OCI-LY7 (cell line): ENCODE data around the gene LAMC1. TPM values are rescaled to one million over a fixed set of nuclear protein-coding genes. Genes with fewer than 3 reads are reported as not detected.
"Not testable (repeated sequence)": the region's sequence is repeated elsewhere in the genome, so short reads cannot be mapped to it uniquely, and the experiment has no call there.

Experiments used
- BruUV-seq: library from RNA; stranded (reverse); fragments of 400-500 nt; replicated peaks from 2 replicates; lab custom pipeline; 2021; lab: Mats Ljungman, UMichigan
- CTCF ChIA-PET: fragments of 300-600 bp; sonication (Branson Sonifier 250); formaldehyde crosslinking; loops from one replicate; lab custom pipeline; 2022; ENCODE audit warnings: antibody characterized with exemption; ENCODE audit not compliant: unreplicated experiment; lab: Charles Lee
- POLR2A ChIA-PET: fragments of 300-600 bp; sonication (Branson Sonifier 250); formaldehyde crosslinking; loops from one replicate; lab custom pipeline; 2022; ENCODE audit warnings: antibody characterized with exemption; lab: Charles Lee
- DNase-seq: peaks from one replicate; pipeline ENCODE4 v3.0.0-alpha.2; 2015; ENCODE audit warnings: low spot score
- H2AFZ ChIP-seq: fragments of 200-600 bp; sonication (generic), shearing (Covaris generic); 2 replicates; pipeline ENCODE4 v1.6.1; 2014; ENCODE audit warnings: mild to moderate bottlenecking, antibody characterized with exemption, low read length, moderate library complexity
- H3K27ac ChIP-seq: fragments of 200-600 bp; sonication (generic); 2 replicates; pipeline ENCODE4 v1.5.1; 2014; ENCODE audit warnings: mixed run types, low read depth, mild to moderate bottlenecking, moderate library complexity, low read length, inconsistent platforms; ENCODE audit not compliant: poor library complexity, severe bottlenecking
- H3K36me3 ChIP-seq: fragments of 200-600 bp; sonication (generic); 2 replicates; pipeline ENCODE4 v1.6.1; 2014; ENCODE audit warnings: mild to moderate bottlenecking, antibody characterized with exemption, low read length, moderate library complexity, mixed read lengths; ENCODE audit not compliant: insufficient read depth
- H3K4me1 ChIP-seq: fragments of 200-600 bp; sonication (generic); 2 replicates; pipeline ENCODE4 v1.5.1; 2014; ENCODE audit warnings: mild to moderate bottlenecking, low read length; ENCODE audit not compliant: insufficient read depth, poor library complexity, severe bottlenecking
- H3K4me2 ChIP-seq: fragments of 200-600 bp; sonication (generic); 2 replicates; pipeline ENCODE4 v1.6.1; 2014; ENCODE audit warnings: mild to moderate bottlenecking, low read length
- H3K4me3 ChIP-seq: fragments of 200-600 bp; sonication (generic); 2 replicates; pipeline ENCODE4 v1.5.1; 2014; ENCODE audit warnings: mild to moderate bottlenecking, low read depth, low read length; ENCODE audit not compliant: poor library complexity, severe bottlenecking
- H3K79me2 ChIP-seq: fragments of 200-600 bp; sonication (generic); 2 replicates; pipeline ENCODE4 v1.6.1; 2016; ENCODE audit warnings: low read depth, mild to moderate bottlenecking, low read length, moderate library complexity, mixed read lengths; ENCODE audit not compliant: insufficient read depth
- H3K9me2 ChIP-seq: fragments of 200-600 bp; sonication (generic); 2 replicates; pipeline ENCODE4 v1.6.1; 2016; ENCODE audit warnings: mild to moderate bottlenecking, low read length, mixed read lengths; ENCODE audit not compliant: insufficient read depth
- H3K9me3 ChIP-seq: fragments of 200-600 bp; sonication (generic); 2 replicates; pipeline ENCODE4 v1.6.1; 2014; ENCODE audit warnings: mild to moderate bottlenecking, mixed run types, low read length, mixed read lengths
- H4K20me1 ChIP-seq: fragments of 200-600 bp; sonication (generic); 2 replicates; pipeline ENCODE4 v1.6.1; 2014; ENCODE audit warnings: mild to moderate bottlenecking, antibody characterized with exemption, low read length, moderate library complexity, mixed read lengths; ENCODE audit not compliant: insufficient read depth
- EZH2phosphoT487 ChIP-seq: fragments of 200-600 bp; sonication (generic); IDR thresholded peaks from 2 replicates; pipeline ENCODE4 v1.6.1; 2018; ENCODE audit warnings: low read depth, borderline replicate concordance, mild to moderate bottlenecking, mixed run types, antibody characterized with exemption, low read length, moderate library complexity, mixed read lengths
- intact Hi-C: fragments of 100-400 bp; cut with micrococcal nuclease; formaldehyde crosslinking; loops from one replicate; pipeline ENCODE4 v1.10.0; 2022; ENCODE audit not compliant: unreplicated experiment
- total RNA-seq, 2 experiments: library from RNA; depleted of rRNA in 1 of 2; stranded (reverse); fragments of >200 nt in 1 of 2; shearing (Covaris generic) in 1 of 2; gene quantifications; 2 replicates each; pipeline ENCODE4 v1.2.3, GENCODE V29; 2014 to 2022
- TF ChIP-seq, protein P1 (sequence below): fragments of 200-600 bp; sonication (generic); conservative IDR thresholded peaks from 2 replicates; pipeline ENCODE4 v1.5.1; 2014; ENCODE audit warnings: mild to moderate bottlenecking, antibody characterized with exemption, low read length, moderate library complexity, mixed read lengths

The LAMC1 gene
- total RNA-seq, 2 experiments from 2014 or later, result 24.2 to 42.1 TPM

DNA sequence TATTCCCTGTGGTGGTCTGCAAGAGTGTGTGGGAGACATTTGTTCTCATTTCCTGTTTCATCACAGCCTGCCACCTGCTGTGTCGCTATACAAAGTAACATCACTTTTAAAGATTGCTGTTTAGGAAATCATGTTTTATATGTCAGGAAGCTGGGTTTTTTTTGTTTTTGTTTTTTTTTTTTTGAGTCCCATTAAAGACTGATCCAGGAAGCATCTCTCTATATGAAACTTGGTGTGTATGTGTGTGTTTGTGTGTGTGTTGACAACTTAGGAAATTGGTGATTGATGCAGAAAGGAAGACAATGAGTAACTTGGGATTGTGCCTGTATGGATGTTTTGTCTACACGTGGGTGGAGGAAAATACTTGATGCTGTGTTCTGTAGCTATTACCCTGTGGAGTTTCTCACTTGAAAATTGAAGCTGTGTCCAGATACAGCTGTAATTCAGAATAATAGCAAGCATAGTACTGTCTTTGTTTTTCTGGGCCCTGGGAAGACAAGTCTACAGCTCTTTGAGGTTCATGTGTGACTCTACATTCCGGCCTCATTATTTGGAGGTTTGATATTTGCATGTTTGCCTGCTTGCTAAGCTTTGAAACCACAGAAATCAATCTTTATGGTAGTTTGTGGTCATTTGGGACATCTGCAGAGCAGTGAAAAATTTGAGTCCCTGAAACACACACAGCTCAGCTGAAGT lies 47.9 kb downstream of the LAMC1 start:
- Histone ChIP-seq H4K20me1 (peaks cover 12% of the 10 kb centered on the region; the same call in 1 of the 2 replicates), H3K4me1 (peaks cover 41% of the 10 kb centered on the region), H3K9me3 (no peaks in the 10 kb centered on the region), H3K4me3 (peak overlapping the region; percentile 53), H3K4me2 (peak overlapping the region; percentile 84), H3K27ac (peak overlapping the region; percentile 46), H2AFZ (no peak overlapping the region), H3K36me3 (no peaks in the 10 kb centered on the region; the same call in 1 of the 2 replicates), H3K9me2 (no peaks in the 10 kb centered on the region), H3K79me2 (peaks cover 30% of the 10 kb centered on the region; the same call in 1 of the 2 replicates)
- peak; percentile 75 for DNase-seq
- CTCF ChIA-PET, result interaction anchor here (0.6 to 3.0 kb wide), 4 partner anchors 17 to 143 kb away, joined by 3 to 9 read pairs (median 4); no protein-coding TSS in a partner anchor
- intact Hi-C loops, result loop anchor here (1.0 to 2.0 kb wide), 3 partner anchors 22 to 109 kb away; no protein-coding TSS in a partner anchor
- POLR2A ChIA-PET, result interaction anchor here (0.6 to 2.9 kb wide), 17 partner anchors 8 to 53 kb away, joined by 3 to 17 read pairs (median 4); no protein-coding TSS in a partner anchor
- TF ChIP-seq EZH2phosphoT487, result no peak
- TF ChIP-seq, protein P1, sequence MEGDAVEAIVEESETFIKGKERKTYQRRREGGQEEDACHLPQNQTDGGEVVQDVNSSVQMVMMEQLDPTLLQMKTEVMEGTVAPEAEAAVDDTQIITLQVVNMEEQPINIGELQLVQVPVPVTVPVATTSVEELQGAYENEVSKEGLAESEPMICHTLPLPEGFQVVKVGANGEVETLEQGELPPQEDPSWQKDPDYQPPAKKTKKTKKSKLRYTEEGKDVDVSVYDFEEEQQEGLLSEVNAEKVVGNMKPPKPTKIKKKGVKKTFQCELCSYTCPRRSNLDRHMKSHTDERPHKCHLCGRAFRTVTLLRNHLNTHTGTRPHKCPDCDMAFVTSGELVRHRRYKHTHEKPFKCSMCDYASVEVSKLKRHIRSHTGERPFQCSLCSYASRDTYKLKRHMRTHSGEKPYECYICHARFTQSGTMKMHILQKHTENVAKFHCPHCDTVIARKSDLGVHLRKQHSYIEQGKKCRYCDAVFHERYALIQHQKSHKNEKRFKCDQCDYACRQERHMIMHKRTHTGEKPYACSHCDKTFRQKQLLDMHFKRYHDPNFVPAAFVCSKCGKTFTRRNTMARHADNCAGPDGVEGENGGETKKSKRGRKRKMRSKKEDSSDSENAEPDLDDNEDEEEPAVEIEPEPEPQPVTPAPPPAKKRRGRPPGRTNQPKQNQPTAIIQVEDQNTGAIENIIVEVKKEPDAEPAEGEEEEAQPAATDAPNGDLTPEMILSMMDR, result peak; percentile 38; the same call in 1 of the 2 replicates
- BruUV-seq, result no TSS peak

DNA sequence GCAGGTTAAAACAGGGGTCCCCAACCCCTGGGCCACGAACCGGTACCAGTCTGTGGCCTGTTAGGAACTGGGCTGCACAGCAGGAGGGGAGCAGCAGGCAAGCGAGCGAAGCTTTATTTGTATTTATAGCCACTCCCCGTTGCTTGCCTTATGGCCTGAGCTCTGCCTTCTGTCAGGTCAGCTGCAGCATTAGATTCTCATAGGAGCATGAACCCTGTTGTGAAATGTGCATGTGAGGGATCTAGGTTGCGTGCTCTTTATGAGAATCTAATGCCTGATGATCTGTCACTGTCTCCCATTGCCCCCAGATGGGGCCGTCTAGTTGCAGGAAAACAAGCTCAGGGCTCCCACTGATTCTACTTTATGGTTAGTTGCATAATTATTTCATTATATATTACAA lies 49.4 kb downstream of the LAMC1 start:
- H3K79me2 ChIP-seq, result peaks cover 30% of the 10 kb centered on the region; the same call in 1 of the 2 replicates
- H3K36me3 ChIP-seq, H3K9me3 ChIP-seq, H2AFZ ChIP-seq, DNase-seq, H3K9me2 ChIP-seq, intact Hi-C loops, H3K27ac ChIP-seq, BruUV-seq, H3K4me3 ChIP-seq: not testable (repeated sequence)
- ChIA-PET CTCF (interaction anchor here (1.1 to 3.0 kb wide), 3 partner anchors 13 to 155 kb away, joined by 3 to 9 read pairs (median 3); no protein-coding TSS in a partner anchor), POLR2A (interaction anchor here (0.6 to 2.9 kb wide), 20 partner anchors 10 to 978 kb away, joined by 3 to 17 read pairs (median 3); no protein-coding TSS in a partner anchor)
- peaks cover 41% of the 10 kb centered on the region for H3K4me1 ChIP-seq
- H3K4me2 ChIP-seq, result peak overlapping the region; percentile 84
- H4K20me1 ChIP-seq, result peaks cover 12% of the 10 kb centered on the region; the same call in 1 of the 2 replicates

DNA sequence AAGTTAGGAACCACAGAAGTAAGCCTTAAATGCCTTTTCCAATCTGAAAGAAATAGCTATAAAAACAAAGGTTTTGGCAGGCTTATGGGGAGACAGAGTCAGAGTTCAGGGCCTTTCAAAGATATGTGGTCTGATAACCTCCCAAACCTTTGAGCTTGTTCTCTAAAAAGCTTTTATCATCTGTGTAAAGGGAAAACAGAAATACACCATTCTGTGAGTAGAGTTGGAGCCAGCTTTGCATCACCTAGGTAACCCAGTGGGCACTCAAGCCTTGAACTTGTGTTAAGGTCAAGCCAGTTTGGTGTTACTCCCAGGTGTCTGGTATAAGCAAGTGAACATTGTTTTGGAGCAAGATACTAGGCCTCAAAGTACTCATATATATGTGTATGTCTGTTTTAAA lies 50.1 kb downstream of the LAMC1 start:
- no peaks in the 10 kb centered on the region for H3K9me3 ChIP-seq
- ChIA-PET CTCF (interaction anchor here (0.6 kb wide), 1 partner anchor 111 kb away, joined by 3 read pairs; no protein-coding TSS in a partner anchor), POLR2A (interaction anchor here (0.6 to 2.9 kb wide), 14 partner anchors 11 to 885 kb away, joined by 3 to 17 read pairs (median 4); no protein-coding TSS in a partner anchor)
- TF ChIP-seq EZH2phosphoT487, result no peak
- TF ChIP-seq, protein P1, result no peak
- H3K27ac ChIP-seq, result no peak overlapping the region
- H3K4me2 ChIP-seq, result no peak overlapping the region; the same call in 1 of the 2 replicates
- peaks cover 12% of the 10 kb centered on the region; the same call in 1 of the 2 replicates for H4K20me1 ChIP-seq
- H3K79me2 ChIP-seq, result peaks cover 30% of the 10 kb centered on the region; the same call in 1 of the 2 replicates
- intact Hi-C loops, result no loop called here
- BruUV-seq, result no TSS peak
- no peak overlapping the region for H2AFZ ChIP-seq
- H3K4me3 ChIP-seq, result no peak overlapping the region
- H3K9me2 ChIP-seq, result no peaks in the 10 kb centered on the region
- DNase-seq, result no peak
- H3K36me3 ChIP-seq, result no peaks in the 10 kb centered on the region
- peaks cover 41% of the 10 kb centered on the region for H3K4me1 ChIP-seq
